Immature natural killer cell (primary cell): ENCODE measurements around the gene UCN2. TPM values are rescaled to one million over a fixed set of nuclear protein-coding genes. Genes with fewer than 3 reads are reported as not detected.

Experiments
- DNase-seq, 3 donors: peaks; one replicate each; pipeline ENCODE4 v3.0.0; 2022; ENCODE audit warnings: mixed read lengths in 1 of 3
- H3K27ac Mint-ChIP-seq, 6 donors: one replicate each; pipeline ENCODE4 v1.8.0; 2020; ENCODE audit warnings: mixed read lengths in 6 of 6, mild to moderate bottlenecking in 5 of 6, inconsistent platforms in 4 of 6, moderate library complexity in 3 of 6
- H3K27me3 Mint-ChIP-seq, 3 donors: one replicate each; pipeline ENCODE4 v1.8.0; 2020 to 2021; ENCODE audit warnings: low read depth in 3 of 3, mild to moderate bottlenecking in 3 of 3, mixed read lengths in 3 of 3, moderate library complexity in 3 of 3, inconsistent platforms in 1 of 3
- H3K36me3 Mint-ChIP-seq, 3 donors: one replicate each; pipeline ENCODE4 v1.8.0; 2020; ENCODE audit warnings: mixed read lengths in 3 of 3, inconsistent platforms in 2 of 3, mild to moderate bottlenecking in 2 of 3
- H3K4me1 Mint-ChIP-seq, 2 donors: one replicate each; pipeline ENCODE4 v1.8.0; 2020; ENCODE audit warnings: inconsistent platforms in 2 of 2, mild to moderate bottlenecking in 2 of 2, mixed read lengths in 2 of 2, moderate library complexity in 1 of 2
- H3K4me3 Mint-ChIP-seq, 5 donors: one replicate each; pipeline ENCODE4 v1.8.0; 2020; ENCODE audit warnings: mild to moderate bottlenecking in 5 of 5, mixed read lengths in 5 of 5, inconsistent platforms in 3 of 5, moderate library complexity in 3 of 5
- H3K9me3 Mint-ChIP-seq, 6 donors: one replicate each; pipeline ENCODE4 v1.8.0; 2020; ENCODE audit warnings: mild to moderate bottlenecking in 6 of 6, mixed read lengths in 6 of 6, inconsistent platforms in 4 of 6, moderate library complexity in 3 of 6
- polyA plus RNA-seq, 3 donors: library from polyadenylated mRNA; unstranded; fragments of 300-500 nt; fragmentation: Illumina TruSeq; gene quantifications; one replicate each; pipeline ENCODE4 v1.2.3, GENCODE V29; 2021

Gene UCN2
- polyA plus RNA-seq, 3 donors from 2014 or later: not detected

DNA sequence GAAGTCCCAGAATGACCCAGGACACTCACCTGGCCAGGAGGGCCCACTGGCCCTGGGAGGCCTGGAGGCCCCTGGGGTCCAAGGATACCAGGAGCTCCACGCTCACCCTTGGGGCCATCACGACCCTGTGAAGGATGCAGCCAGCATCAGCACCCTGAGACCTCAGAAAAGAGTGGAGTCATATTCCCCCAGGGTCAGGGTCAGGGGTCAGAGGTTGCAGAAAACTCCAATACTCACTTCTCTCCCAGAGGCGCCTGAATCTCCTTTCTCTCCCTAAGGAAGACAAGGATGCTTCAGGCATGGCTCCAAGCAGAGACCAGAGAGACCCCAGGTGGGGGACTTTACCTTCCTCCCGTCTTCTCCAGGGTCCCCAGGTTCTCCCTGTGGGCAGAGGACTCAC, 13.1 kb upstream of the UCN2 start:
- DNase-seq: no peak
- Mint-ChIP-seq H3K4me3 (no peak overlapping the region), H3K27ac (no peak overlapping the region), H3K36me3 (no peaks in the 10 kb centered on the region), H3K9me3 (no peaks in the 10 kb centered on the region), H3K27me3 (no peaks in the 10 kb centered on the region), H3K4me1 (no peaks in the 10 kb centered on the region)

DNA sequence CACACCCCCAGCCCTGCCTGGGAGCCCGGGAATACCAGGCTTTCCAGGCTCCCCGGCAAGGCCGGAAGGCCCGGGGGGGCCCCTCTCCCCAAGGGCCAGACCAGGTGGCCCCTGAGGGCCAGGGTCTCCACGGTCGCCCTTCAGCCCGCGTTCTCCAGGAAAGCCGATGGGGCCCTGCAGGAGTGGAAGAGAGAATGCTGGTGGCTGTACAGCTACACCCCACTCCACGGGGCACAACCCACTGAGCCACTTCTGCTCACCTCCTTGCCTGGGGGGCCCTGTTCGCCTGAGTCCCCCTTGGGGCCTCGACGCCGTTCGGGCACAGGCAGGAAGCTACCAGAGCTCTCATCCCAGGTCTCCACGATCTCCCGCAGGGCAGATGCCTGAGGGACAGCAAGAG, 11.8 kb upstream of the UCN2 start:
- Mint-ChIP-seq H3K9me3 (no peaks in the 10 kb centered on the region), H3K27ac (no peak overlapping the region)
- no peak for DNase-seq

GRCh38 chr3:48573973-48574585, 10.5 kb upstream of the UCN2 start:
- Mint-ChIP-seq H3K27ac (no peak overlapping the region), H3K4me1 (no peaks in the 10 kb centered on the region), H3K4me3 (no peak overlapping the region), H3K9me3 (no peaks in the 10 kb centered on the region), H3K36me3 (no peaks in the 10 kb centered on the region), H3K27me3 (peaks cover 0 to 1% (median 1%) of the 10 kb centered on the region in 3 donors)
- no peak for DNase-seq

More for the DNA sequence above, 11.8 kb upstream of the UCN2 start:
- H3K4me1 Mint-ChIP-seq: no peaks in the 10 kb centered on the region
- H3K27me3 Mint-ChIP-seq: peaks cover 0 to 1% (median 0%) of the 10 kb centered on the region in 3 donors
- H3K4me3 Mint-ChIP-seq: no peak overlapping the region
- no peaks in the 10 kb centered on the region for H3K36me3 Mint-ChIP-seq

GRCh38 chr3:48572517-48572916, 8.9 kb upstream of the UCN2 start:
- H3K36me3 Mint-ChIP-seq: no peaks in the 10 kb centered on the region
- H3K4me3 Mint-ChIP-seq: no peak overlapping the region
- no peaks in the 10 kb centered on the region for H3K9me3 Mint-ChIP-seq
- H3K27me3 Mint-ChIP-seq: peaks cover 0 to 3% (median 2%) of the 10 kb centered on the region in 3 donors
- DNase-seq: no peak
- no peaks in the 10 kb centered on the region for H3K4me1 Mint-ChIP-seq
- peak overlapping the region in 1 of 6 donors; percentile 16 for H3K27ac Mint-ChIP-seq

DNA sequence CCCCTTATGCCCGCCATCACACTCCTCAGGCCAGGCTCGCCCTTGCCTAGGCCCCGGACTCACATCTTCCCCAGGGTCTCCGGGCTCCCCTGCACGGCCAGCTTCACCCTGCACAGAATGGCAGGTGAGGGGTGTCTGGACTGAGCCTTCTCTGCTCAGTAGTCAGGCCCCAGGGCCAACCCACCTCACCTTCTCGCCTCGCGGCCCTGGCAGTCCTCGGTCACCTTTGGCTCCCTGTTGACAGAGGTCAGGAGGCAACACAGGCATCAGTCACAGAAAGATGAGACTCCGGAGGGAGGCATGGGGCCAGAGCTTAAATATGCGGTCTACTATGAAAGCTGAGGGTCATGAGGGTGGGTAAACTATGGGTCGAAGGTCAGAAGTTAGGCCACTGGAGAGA, 8.4 kb upstream of the UCN2 start:
- H3K27me3 Mint-ChIP-seq: peaks cover 0 to 3% (median 2%) of the 10 kb centered on the region in 3 donors
- H3K36me3 Mint-ChIP-seq: no peaks in the 10 kb centered on the region
- DNase-seq: no peak
- no peaks in the 10 kb centered on the region for H3K4me1 Mint-ChIP-seq
- no peak overlapping the region for H3K27ac Mint-ChIP-seq
- H3K4me3 Mint-ChIP-seq: no peak overlapping the region
- no peaks in the 10 kb centered on the region for H3K9me3 Mint-ChIP-seq

DNA sequence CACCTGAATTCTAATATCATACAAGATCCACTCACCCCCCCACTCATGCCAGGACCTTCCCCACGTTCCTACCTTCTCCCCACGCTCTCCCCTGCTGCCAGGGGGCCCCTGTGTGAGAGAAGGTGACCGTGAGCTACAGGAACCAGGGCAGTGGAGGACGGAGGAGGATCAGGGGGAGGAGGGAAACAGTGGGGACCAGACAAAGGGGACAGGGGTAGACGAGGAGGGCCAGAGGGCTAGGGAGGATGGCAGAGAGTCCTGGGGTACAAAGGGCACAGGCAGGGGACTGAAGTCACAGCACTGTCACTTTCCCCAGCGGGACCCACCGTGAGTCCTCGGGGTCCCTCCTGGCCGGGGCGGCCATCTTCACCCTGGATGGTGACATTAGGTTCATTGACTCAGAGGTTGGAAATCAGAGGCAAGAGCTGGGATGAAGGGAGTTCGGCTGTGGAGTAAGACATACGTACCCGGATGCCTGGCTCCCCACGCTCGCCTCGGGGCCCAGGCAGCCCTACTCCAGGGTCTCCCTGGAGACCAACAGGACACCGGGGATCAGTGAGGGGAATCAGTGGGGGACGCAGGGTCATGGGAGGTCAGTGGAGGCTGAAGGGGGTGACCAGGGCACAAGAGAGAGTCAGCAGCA, 6.3 kb upstream of the UCN2 start:
- Mint-ChIP-seq H3K4me1 (peaks cover 0 to 4% of the 10 kb centered on the region in 2 donors), H3K27ac (no peak overlapping the region), H3K9me3 (no peaks in the 10 kb centered on the region), H3K4me3 (no peak overlapping the region), H3K27me3 (peaks cover 0 to 3% (median 2%) of the 10 kb centered on the region in 3 donors), H3K36me3 (no peaks in the 10 kb centered on the region)
- DNase-seq: no peak

DNA sequence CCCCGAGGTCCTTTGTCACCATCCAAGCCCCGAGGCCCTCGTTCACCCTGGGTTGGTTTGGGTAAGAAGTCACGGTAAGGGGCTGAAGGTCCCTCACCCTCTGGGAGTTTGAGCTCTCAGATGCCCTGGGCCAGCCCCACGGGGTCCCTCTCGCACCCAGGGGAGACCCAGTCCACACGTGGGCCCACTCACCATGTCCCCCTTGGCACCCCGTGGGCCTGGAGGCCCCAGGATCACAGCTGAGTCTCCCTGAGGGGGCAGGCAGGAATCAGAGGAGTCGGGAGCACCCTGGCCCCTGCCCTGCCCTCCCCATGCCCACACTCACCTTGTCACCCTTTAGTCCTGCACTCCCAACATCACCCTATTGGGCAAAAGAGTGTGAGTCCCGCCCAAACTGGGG, 5.8 kb upstream of the UCN2 start:
- Mint-ChIP-seq H3K4me3 (no peak overlapping the region), H3K4me1 (peaks cover 0 to 5% of the 10 kb centered on the region in 2 donors), H3K27ac (no peak overlapping the region), H3K9me3 (no peaks in the 10 kb centered on the region), H3K27me3 (peaks cover 0 to 3% (median 2%) of the 10 kb centered on the region in 3 donors), H3K36me3 (no peaks in the 10 kb centered on the region)
- DNase-seq: no peak

DNA sequence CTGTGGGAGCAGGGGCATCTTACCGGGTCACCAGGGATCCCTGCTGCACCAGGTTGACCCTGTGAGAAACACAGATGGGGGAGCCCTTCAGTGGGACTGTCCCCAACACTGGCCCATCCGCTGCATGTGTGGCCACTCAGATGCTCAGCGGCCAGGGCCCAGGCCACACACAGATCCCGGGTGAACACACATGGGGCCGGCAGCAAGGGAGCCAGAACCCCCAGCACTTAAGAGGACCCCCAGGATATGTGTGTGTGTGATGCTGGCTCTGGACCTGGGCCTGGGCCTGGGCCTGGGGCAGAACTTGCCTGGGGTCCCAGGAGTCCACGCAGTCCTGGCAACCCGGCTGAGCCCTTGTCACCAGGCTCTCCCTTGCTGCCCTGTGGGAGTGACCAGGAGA, 4.9 kb upstream of the UCN2 start:
- H3K36me3 Mint-ChIP-seq: no peaks in the 10 kb centered on the region
- DNase-seq: no peak
- H3K27me3 Mint-ChIP-seq: peaks cover 0 to 6% (median 2%) of the 10 kb centered on the region in 3 donors
- H3K4me3 Mint-ChIP-seq: no peak overlapping the region
- H3K4me1 Mint-ChIP-seq: peaks cover 9 to 13% of the 10 kb centered on the region in 2 donors
- H3K27ac Mint-ChIP-seq: no peak overlapping the region
- no peaks in the 10 kb centered on the region for H3K9me3 Mint-ChIP-seq

- H3K9me3 Mint-ChIP-seq: no peaks in the 10 kb centered on the region
- peaks cover 15 to 18% of the 10 kb centered on the region in 2 donors for H3K4me1 Mint-ChIP-seq
- no peaks in the 10 kb centered on the region for H3K36me3 Mint-ChIP-seq
- DNase-seq: no peak
- no peak overlapping the region for H3K4me3 Mint-ChIP-seq
- peaks cover 2 to 6% (median 2%) of the 10 kb centered on the region in 3 donors for H3K27me3 Mint-ChIP-seq
- peak overlapping the region in 2 of 6 donors; percentile 28 to 36 for H3K27ac Mint-ChIP-seq
These were observed 3.9 kb upstream of the UCN2 start for GRCh38 chr3:48567500-48567899.

DNA sequence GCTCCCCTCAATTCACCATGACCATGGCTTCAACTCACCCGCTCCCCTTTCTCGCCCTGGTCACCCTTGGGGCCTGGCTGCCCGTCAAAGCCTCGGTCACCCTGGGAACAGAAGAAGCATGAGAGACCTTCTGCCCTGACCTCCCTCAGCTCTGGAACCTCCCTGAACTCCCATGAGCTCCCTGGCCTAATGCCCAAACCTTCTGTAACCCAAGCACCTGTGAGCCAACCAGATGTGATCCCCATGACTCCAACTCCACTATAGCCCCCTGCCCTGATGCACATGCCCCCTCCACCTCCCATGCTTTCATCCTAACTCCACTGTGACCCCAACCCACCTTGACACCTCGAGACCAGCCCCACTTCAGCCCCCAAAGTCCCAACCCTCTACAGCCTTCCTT, 3.5 kb upstream of the UCN2 start:
- no peak for DNase-seq
- Mint-ChIP-seq H3K4me1 (peaks cover 15 to 18% of the 10 kb centered on the region in 2 donors), H3K27ac (peak overlapping the region in 4 of 6 donors; percentile 2 to 70 (median 37)), H3K36me3 (no peaks in the 10 kb centered on the region), H3K27me3 (peaks cover 2 to 6% (median 2%) of the 10 kb centered on the region in 3 donors), H3K9me3 (no peaks in the 10 kb centered on the region), H3K4me3 (no peak overlapping the region)

GRCh38 chr3:48566401-48566760, 2.8 kb upstream of the UCN2 start:
- no peak for DNase-seq
- Mint-ChIP-seq H3K36me3 (no peaks in the 10 kb centered on the region), H3K4me1 (peaks cover 15 to 18% of the 10 kb centered on the region in 2 donors), H3K27me3 (peaks cover 2 to 6% (median 2%) of the 10 kb centered on the region in 3 donors), H3K27ac (peak overlapping the region in 1 of 6 donors; percentile 38), H3K4me3 (no peak overlapping the region), H3K9me3 (no peaks in the 10 kb centered on the region)

- H3K27ac Mint-ChIP-seq: peak overlapping the region; percentile 16 to 80 (median 48)
These were observed 2.2 kb upstream of the UCN2 start for GRCh38 chr3:48565591-48566400.

GRCh38 chr3:48565186-48565585, 1.6 kb upstream of the UCN2 start:
- no peak for DNase-seq
- peaks cover 2 to 7% (median 2%) of the 10 kb centered on the region in 3 donors for H3K27me3 Mint-ChIP-seq
- peak overlapping the region in 2 of 6 donors; percentile 38 to 58 for H3K27ac Mint-ChIP-seq
- no peaks in the 10 kb centered on the region for H3K9me3 Mint-ChIP-seq
- H3K36me3 Mint-ChIP-seq: no peaks in the 10 kb centered on the region
- no peak overlapping the region for H3K4me3 Mint-ChIP-seq
- peaks cover 15 to 23% of the 10 kb centered on the region in 2 donors for H3K4me1 Mint-ChIP-seq

More at GRCh38 chr3:48565591-48566400, 2.2 kb upstream of the UCN2 start:
- Mint-ChIP-seq H3K9me3 (no peaks in the 10 kb centered on the region), H3K4me1 (peaks cover 15 to 18% of the 10 kb centered on the region in 2 donors), H3K4me3 (no peak overlapping the region), H3K27me3 (peaks cover 2 to 8% (median 2%) of the 10 kb centered on the region in 3 donors), H3K36me3 (no peaks in the 10 kb centered on the region)
- DNase-seq: no peak

GRCh38 chr3:48564667-48565066, 1.1 kb upstream of the UCN2 start:
- peaks cover 2 to 7% (median 2%) of the 10 kb centered on the region in 3 donors for H3K27me3 Mint-ChIP-seq

More at GRCh38 chr3:48564667-48565066, 1.1 kb upstream of the UCN2 start:
- H3K36me3 Mint-ChIP-seq: no peaks in the 10 kb centered on the region
- peaks cover 15 to 23% of the 10 kb centered on the region in 2 donors for H3K4me1 Mint-ChIP-seq
- peak overlapping the region in 1 of 6 donors; percentile 90 for H3K27ac Mint-ChIP-seq
- no peaks in the 10 kb centered on the region for H3K9me3 Mint-ChIP-seq
- DNase-seq: no peak
- H3K4me3 Mint-ChIP-seq: no peak overlapping the region
